ENCODE data around the gene SCARB1. TPM values are rescaled to one million over a fixed set of nuclear protein-coding genes. Genes with fewer than 3 reads are reported as not detected.

Gene SCARB1
- polyA plus RNA-seq, 1 experiment = 10.3 TPM

DNA sequence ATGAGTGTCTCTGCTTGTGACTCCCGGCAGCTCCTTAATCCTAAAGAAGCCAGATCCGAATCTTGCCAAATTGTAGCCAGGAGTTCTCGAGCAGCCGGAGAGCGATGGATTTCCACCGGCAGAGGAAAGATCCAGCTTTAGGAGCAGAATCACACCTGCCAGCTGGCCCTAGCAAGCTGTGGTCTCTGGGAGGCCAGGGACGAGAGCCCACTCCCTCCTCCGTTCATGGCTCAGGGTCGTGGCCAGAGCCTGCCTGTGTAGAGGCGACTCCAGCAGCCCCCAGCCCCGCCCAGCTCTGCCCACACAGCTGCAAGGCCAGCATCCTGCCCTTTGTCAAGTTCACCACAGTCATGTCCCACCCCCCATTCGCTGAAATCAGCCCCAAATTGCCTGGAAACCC, 121.0 kb downstream of the SCARB1 start:
- peaks cover 22% of the 10 kb centered on the region for H3K9me3 ChIP-seq (ENCODE audit: control insufficient read depth, insufficient read depth, low read length)
- no peak for DNase-seq (ENCODE audit: low read depth, low spot score)
- no peak for TF ChIP-seq CTCF (IDR thresholded peaks at IDR 0.05; ENCODE audit: low read depth, low read length)
- H3K27ac ChIP-seq (ENCODE audit: low read depth, low read length) = no peak overlapping the region
- POLR2A ChIA-PET = no interaction called here
- H3K4me3 ChIP-seq (ENCODE audit: low read depth, low read length) = no peak overlapping the region
- CTCF ChIA-PET = interaction anchor here (1.2 kb wide), 2 partner anchors 12 to 24 kb away, joined by 3 to 4 read pairs; no protein-coding TSS in a partner anchor
- no peaks in the 10 kb centered on the region for H3K27me3 ChIP-seq (ENCODE audit: control insufficient read depth, insufficient read depth, low read length)

DNA sequence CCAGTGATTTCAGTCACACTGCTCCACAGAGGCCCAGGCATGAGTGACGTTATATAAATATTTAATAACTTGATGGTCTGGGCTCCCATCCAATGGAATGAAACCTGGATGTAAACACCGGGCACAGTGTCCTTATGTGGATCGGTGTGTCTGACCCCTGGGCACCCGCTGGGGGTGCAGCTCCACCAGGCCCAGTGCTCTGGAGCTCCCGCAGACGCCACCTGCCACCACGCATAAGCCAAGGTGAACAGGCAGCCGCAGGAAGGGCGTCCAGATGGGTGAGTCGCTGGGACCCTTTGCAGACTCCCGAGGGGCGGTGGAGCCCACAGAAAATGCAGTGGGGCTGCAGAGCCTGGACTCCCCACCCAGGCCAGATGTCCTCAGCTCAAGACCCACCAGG, 121.6 kb downstream of the SCARB1 start:
- no peak for DNase-seq (ENCODE audit: low read depth, low spot score)
- H3K27ac ChIP-seq (ENCODE audit: low read depth, low read length) = no peak overlapping the region
- peaks cover 26% of the 10 kb centered on the region for H3K9me3 ChIP-seq (ENCODE audit: control insufficient read depth, insufficient read depth, low read length)
- CTCF ChIA-PET = interaction anchor here (1.2 kb wide), 2 partner anchors 13 to 25 kb away, joined by 3 to 4 read pairs; no protein-coding TSS in a partner anchor
- POLR2A ChIA-PET = no interaction called here
- no peak overlapping the region for H3K4me3 ChIP-seq (ENCODE audit: low read depth, low read length)
- no peaks in the 10 kb centered on the region for H3K27me3 ChIP-seq (ENCODE audit: control insufficient read depth, insufficient read depth, low read length)
- TF ChIP-seq CTCF (IDR thresholded peaks at IDR 0.05; ENCODE audit: low read depth, low read length) = no peak

GRCh38 chr12:124741211-124741610, 122.5 kb downstream of the SCARB1 start:
- POLR2A ChIA-PET = no interaction called here
- Histone ChIP-seq H3K27ac (ENCODE audit: low read depth, low read length) (no peak overlapping the region), H3K9me3 (ENCODE audit: control insufficient read depth, insufficient read depth, low read length) (peaks cover 26% of the 10 kb centered on the region), H3K4me3 (ENCODE audit: low read depth, low read length) (no peak overlapping the region), H3K27me3 (ENCODE audit: control insufficient read depth, insufficient read depth, low read length) (no peaks in the 10 kb centered on the region)
- CTCF ChIA-PET = interaction anchor here (0.6 to 1.7 kb wide), 3 partner anchors 9 to 24 kb away, joined by 3 to 7 read pairs (median 3); no protein-coding TSS in a partner anchor
- TF ChIP-seq CTCF (IDR thresholded peaks at IDR 0.05; ENCODE audit: low read depth, low read length) = no peak
- no peak for DNase-seq (ENCODE audit: low read depth, low spot score)

DNA sequence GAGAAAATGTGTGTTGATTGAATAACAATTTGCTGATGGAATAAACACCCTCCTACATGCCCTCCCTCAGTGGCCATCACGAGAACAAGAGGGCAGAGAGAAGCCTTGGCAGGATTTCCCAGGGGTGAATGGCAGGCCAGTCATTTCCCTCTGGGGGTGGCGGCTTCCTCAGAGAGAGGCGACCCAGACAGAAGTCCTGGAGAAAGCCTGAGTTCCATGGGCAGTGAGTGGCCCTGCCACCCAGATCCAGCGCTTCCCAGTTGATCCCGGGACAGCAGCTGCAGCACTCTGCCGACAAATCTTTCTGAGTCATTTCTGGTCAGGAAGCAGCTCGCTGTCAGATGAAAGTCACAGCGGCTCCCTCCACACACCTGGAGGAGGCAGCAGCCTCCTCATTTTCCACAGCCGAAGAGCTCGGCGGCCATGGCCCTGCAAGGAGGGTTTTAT, 123.0 kb downstream of the SCARB1 start:
- CTCF ChIA-PET = interaction anchor here (1.2 to 1.7 kb wide), 2 partner anchors 9 to 24 kb away, joined by 3 to 7 read pairs; no protein-coding TSS in a partner anchor
- TF ChIP-seq CTCF (IDR thresholded peaks at IDR 0.05; ENCODE audit: low read depth, low read length) = no peak
- no peaks in the 10 kb centered on the region for H3K27me3 ChIP-seq (ENCODE audit: control insufficient read depth, insufficient read depth, low read length)
- H3K4me3 ChIP-seq (ENCODE audit: low read depth, low read length) = no peak overlapping the region
- H3K9me3 ChIP-seq (ENCODE audit: control insufficient read depth, insufficient read depth, low read length) = peaks cover 22% of the 10 kb centered on the region
- no peak for DNase-seq (ENCODE audit: low read depth, low spot score)
- POLR2A ChIA-PET = no interaction called here
- H3K27ac ChIP-seq (ENCODE audit: low read depth, low read length) = no peak overlapping the region

DNA sequence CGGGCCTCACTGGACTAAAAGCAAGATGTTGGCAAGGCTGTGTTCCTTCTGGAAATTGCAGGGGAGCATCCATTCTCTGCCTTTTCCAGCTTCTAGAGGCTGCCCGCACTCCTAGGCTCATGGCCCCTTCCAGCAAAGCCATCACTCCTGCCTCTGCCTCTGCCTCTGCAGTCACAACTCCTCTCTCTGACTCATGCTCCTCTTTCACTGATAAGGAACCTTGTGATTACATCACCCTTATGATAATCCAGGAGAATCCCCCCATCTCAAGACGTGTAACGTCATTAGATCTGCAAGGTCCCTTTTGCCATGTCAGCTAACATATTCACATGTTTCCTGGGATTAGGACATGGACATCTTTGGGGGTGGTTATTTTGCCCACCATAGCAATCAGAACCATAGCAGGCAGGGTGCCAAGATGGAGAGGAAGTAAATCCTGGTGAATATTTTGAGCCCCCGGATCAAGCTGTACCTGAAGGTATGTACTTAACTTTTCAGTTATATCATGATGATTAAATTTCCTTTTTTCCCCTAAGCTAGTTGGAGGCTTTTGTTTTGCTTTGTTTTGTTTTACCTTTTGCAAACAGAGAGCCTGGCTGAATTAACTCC, 123.6 kb downstream of the SCARB1 start:
- Histone ChIP-seq H3K27me3 (ENCODE audit: control insufficient read depth, insufficient read depth, low read length) (no peaks in the 10 kb centered on the region), H3K9me3 (ENCODE audit: control insufficient read depth, insufficient read depth, low read length) (peaks cover 22% of the 10 kb centered on the region), H3K27ac (ENCODE audit: low read depth, low read length) (no peak overlapping the region), H3K4me3 (ENCODE audit: low read depth, low read length) (no peak overlapping the region)
- TF ChIP-seq CTCF (IDR thresholded peaks at IDR 0.05; ENCODE audit: low read depth, low read length) = no peak
- CTCF ChIA-PET = interaction anchor here (1.2 to 1.7 kb wide), 2 partner anchors 8 to 25 kb away, joined by 3 to 7 read pairs; no protein-coding TSS in a partner anchor
- no peak for DNase-seq (ENCODE audit: low read depth, low spot score)
- POLR2A ChIA-PET = no interaction called here

Measured in AG04450 (cell line).